ENCODE data around the gene KMT2C. TPM values are rescaled to one million over a fixed set of nuclear protein-coding genes. Genes with fewer than 3 reads are reported as not detected.

KMT2C gene
- total RNA-seq, 1 experiment from 2014 or later, result 45.4 TPM

DNA sequence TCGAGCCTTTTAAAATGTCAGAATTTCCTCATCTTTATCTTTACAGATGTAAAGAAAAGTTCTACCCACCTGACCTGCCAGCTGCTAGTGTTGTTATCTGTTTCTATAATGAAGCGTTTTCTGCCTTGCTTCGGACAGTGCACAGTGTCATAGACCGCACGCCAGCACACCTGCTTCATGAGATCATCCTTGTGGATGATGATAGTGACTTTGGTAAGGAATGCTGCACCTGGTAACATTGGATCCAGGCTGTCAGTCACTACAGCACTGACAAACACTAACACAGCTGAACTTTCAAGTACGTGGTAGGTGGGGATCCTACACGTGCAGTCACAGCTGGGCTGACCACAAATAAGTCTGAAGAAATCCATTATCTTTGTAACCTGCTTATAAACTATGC, 332.7 kb downstream of the KMT2C start (continued):
- TF ChIP-seq PREB (CRISPR knock-in tag; IDR thresholded peaks at IDR 0.05; ENCODE audit: borderline replicate concordance) (no peak), CREM (CRISPR knock-in tag; IDR thresholded peaks at IDR 0.05) (no peak)

GRCh38 chr7:152097330-152097729, 338.5 kb downstream of the KMT2C start:
- H3K9me3 Mint-ChIP-seq, result no peaks in the 10 kb centered on the region
- ATAC-seq (no peak), DNase-seq (ENCODE audit: low spot score) (no peak)
- H3K27ac Mint-ChIP-seq, result no peak overlapping the region
- ChIA-PET POLR2A (no interaction called here), CTCF (no interaction called here)
- peaks cover 7% of the 10 kb centered on the region for H3K36me3 Mint-ChIP-seq
- H3K4me3 Mint-ChIP-seq, result no peak overlapping the region
- H3K27me3 Mint-ChIP-seq (ENCODE audit: low read depth), result no peaks in the 10 kb centered on the region
- H3K4me1 Mint-ChIP-seq, result no peaks in the 10 kb centered on the region
- TF ChIP-seq PRRX2 (CRISPR knock-in tag; IDR thresholded peaks at IDR 0.05) (no peak), ZMAT4 (CRISPR knock-in tag; IDR thresholded peaks at IDR 0.05) (no peak), FOXJ3 (CRISPR knock-in tag; IDR thresholded peaks at IDR 0.05; ENCODE audit: borderline replicate concordance) (no peak), ETV6 (CRISPR knock-in tag; IDR thresholded peaks at IDR 0.05) (no peak), NFATC4 (CRISPR knock-in tag; IDR thresholded peaks at IDR 0.05) (no peak)

DNA sequence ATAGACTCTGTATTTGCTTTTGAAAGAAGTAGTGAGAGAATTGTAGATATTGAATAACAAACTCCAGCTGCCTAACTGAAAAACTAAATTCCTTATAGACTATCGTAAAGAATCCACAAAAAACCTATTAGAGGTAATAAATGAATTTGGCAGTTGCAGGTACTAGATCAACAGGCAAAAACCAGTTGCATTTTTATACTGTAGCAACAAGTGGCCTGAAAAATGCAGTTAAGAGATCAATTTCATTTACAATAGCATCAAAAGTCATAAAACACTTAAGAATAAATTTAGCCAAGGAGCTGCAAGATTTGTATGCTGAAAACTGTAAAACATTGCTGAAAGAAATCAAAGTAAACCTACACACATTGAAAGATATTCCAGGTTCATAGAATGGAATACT, 340.0 kb downstream of the KMT2C start:
- Mint-ChIP-seq H3K4me3 (no peak overlapping the region), H3K4me1 (no peaks in the 10 kb centered on the region), H3K9me3 (no peaks in the 10 kb centered on the region), H3K36me3 (peaks cover under 1% of the 10 kb centered on the region; the same call in 1 of the 2 replicates), H3K27ac (no peak overlapping the region), H3K27me3 (ENCODE audit: low read depth) (no peaks in the 10 kb centered on the region)
- ATAC-seq, result no peak
- DNase-seq (ENCODE audit: low spot score), result no peak
- ChIA-PET CTCF (no interaction called here), POLR2A (no interaction called here)
- no peak for TF ChIP-seq ZNF219 (CRISPR knock-in tag; IDR thresholded peaks at IDR 0.05; ENCODE audit: borderline replicate concordance)
- no peak for TF ChIP-seq TCF7 (CRISPR knock-in tag; IDR thresholded peaks at IDR 0.05; ENCODE audit: low read depth)
- TF ChIP-seq, protein P1, sequence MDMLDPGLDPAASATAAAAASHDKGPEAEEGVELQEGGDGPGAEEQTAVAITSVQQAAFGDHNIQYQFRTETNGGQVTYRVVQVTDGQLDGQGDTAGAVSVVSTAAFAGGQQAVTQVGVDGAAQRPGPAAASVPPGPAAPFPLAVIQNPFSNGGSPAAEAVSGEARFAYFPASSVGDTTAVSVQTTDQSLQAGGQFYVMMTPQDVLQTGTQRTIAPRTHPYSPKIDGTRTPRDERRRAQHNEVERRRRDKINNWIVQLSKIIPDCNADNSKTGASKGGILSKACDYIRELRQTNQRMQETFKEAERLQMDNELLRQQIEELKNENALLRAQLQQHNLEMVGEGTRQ (CRISPR knock-in tag; IDR thresholded peaks at IDR 0.05), result no peak
- TF ChIP-seq, protein P2, sequence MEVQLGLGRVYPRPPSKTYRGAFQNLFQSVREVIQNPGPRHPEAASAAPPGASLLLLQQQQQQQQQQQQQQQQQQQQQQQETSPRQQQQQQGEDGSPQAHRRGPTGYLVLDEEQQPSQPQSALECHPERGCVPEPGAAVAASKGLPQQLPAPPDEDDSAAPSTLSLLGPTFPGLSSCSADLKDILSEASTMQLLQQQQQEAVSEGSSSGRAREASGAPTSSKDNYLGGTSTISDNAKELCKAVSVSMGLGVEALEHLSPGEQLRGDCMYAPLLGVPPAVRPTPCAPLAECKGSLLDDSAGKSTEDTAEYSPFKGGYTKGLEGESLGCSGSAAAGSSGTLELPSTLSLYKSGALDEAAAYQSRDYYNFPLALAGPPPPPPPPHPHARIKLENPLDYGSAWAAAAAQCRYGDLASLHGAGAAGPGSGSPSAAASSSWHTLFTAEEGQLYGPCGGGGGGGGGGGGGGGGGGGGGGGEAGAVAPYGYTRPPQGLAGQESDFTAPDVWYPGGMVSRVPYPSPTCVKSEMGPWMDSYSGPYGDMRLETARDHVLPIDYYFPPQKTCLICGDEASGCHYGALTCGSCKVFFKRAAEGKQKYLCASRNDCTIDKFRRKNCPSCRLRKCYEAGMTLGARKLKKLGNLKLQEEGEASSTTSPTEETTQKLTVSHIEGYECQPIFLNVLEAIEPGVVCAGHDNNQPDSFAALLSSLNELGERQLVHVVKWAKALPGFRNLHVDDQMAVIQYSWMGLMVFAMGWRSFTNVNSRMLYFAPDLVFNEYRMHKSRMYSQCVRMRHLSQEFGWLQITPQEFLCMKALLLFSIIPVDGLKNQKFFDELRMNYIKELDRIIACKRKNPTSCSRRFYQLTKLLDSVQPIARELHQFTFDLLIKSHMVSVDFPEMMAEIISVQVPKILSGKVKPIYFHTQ (CRISPR knock-in tag; IDR thresholded peaks at IDR 0.05), result no peak
- TF ChIP-seq PREB (CRISPR knock-in tag; IDR thresholded peaks at IDR 0.05; ENCODE audit: borderline replicate concordance), result no peak
- TF ChIP-seq IRF1 (CRISPR knock-in tag; IDR thresholded peaks at IDR 0.05), result no peak
- TF ChIP-seq FOXP1 (CRISPR knock-in tag; IDR thresholded peaks at IDR 0.05; ENCODE audit: borderline replicate concordance), result no peak
- TF ChIP-seq EMX1 (CRISPR knock-in tag; IDR thresholded peaks at IDR 0.05), result no peak
- no peak for TF ChIP-seq ZNF416 (CRISPR knock-in tag; IDR thresholded peaks at IDR 0.05)
- TF ChIP-seq, protein P3, sequence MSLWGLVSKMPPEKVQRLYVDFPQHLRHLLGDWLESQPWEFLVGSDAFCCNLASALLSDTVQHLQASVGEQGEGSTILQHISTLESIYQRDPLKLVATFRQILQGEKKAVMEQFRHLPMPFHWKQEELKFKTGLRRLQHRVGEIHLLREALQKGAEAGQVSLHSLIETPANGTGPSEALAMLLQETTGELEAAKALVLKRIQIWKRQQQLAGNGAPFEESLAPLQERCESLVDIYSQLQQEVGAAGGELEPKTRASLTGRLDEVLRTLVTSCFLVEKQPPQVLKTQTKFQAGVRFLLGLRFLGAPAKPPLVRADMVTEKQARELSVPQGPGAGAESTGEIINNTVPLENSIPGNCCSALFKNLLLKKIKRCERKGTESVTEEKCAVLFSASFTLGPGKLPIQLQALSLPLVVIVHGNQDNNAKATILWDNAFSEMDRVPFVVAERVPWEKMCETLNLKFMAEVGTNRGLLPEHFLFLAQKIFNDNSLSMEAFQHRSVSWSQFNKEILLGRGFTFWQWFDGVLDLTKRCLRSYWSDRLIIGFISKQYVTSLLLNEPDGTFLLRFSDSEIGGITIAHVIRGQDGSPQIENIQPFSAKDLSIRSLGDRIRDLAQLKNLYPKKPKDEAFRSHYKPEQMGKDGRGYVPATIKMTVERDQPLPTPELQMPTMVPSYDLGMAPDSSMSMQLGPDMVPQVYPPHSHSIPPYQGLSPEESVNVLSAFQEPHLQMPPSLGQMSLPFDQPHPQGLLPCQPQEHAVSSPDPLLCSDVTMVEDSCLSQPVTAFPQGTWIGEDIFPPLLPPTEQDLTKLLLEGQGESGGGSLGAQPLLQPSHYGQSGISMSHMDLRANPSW (CRISPR knock-in tag; conservative IDR thresholded peaks at IDR 0.05; ENCODE audit: low read depth), result no peak
- TF ChIP-seq ZSCAN18 (CRISPR knock-in tag; IDR thresholded peaks at IDR 0.05), result no peak
- TF ChIP-seq CREB1 (CRISPR knock-in tag; IDR thresholded peaks at IDR 0.05), result no peak
- no peak for TF ChIP-seq MLX (CRISPR knock-in tag; IDR thresholded peaks at IDR 0.05)
- no peak for TF ChIP-seq ESRRA (CRISPR knock-in tag; IDR thresholded peaks at IDR 0.05; ENCODE audit: borderline replicate concordance)
- no peak for TF ChIP-seq ETV6 (CRISPR knock-in tag; IDR thresholded peaks at IDR 0.05)
- no peak for TF ChIP-seq GRHL2 (CRISPR knock-in tag; IDR thresholded peaks at IDR 0.05; ENCODE audit: insufficient replicate concordance, severe bottlenecking)
- TF ChIP-seq FOXK1 (CRISPR knock-in tag; IDR thresholded peaks at IDR 0.05), result no peak
